CD14-positive monocyte (primary cell): ENCODE results near the gene OR7D4. TPM values are rescaled to one million over a fixed set of nuclear protein-coding genes. Genes with fewer than 3 reads are reported as not detected.

ENCODE experiments used
- DNase-seq, 3 donors: peaks; one replicate each; pipeline ENCODE4 v3.0.0-alpha.2; 2011 to 2022
- H2AFZ ChIP-seq: 2 replicates; pipeline ENCODE4 v1.6.0; 2012; ENCODE audit warnings: mild to moderate bottlenecking, low read depth, low read length, inconsistent platforms; ENCODE audit not compliant: insufficient read depth, poor library complexity, severe bottlenecking
- H3K27ac ChIP-seq, 2 donors: 1 replicate in 1 of 2; 2 replicates in 1 of 2; pipeline ENCODE4 v1.5.1; 2012 to 2013; ENCODE audit warnings: low read length in 2 of 2, control low read depth in 1 of 2, inconsistent platforms in 1 of 2, low read depth in 1 of 2, mild to moderate bottlenecking in 1 of 2
- H3K27me3 ChIP-seq, 2 donors: one replicate each; pipeline versions ENCODE4 v1.6.0 to v1.6.1; 2011 to 2013; ENCODE audit warnings: low read length in 2 of 2; ENCODE audit not compliant: control insufficient read depth in 2 of 2, insufficient read depth in 2 of 2
- H3K36me3 ChIP-seq, 2 donors: replicated peaks in 1 of 2; 1 replicate in 1 of 2; 2 replicates in 1 of 2; pipeline versions ENCODE4 v1.5.1 to v1.6.1; 2012 to 2013; ENCODE audit warnings: low read length in 2 of 2, control low read depth in 1 of 2, inconsistent platforms in 1 of 2, mild to moderate bottlenecking in 1 of 2; ENCODE audit not compliant: insufficient read depth in 2 of 2, control insufficient read depth in 1 of 2
- H3K4me1 ChIP-seq, 2 donors: 1 replicate in 1 of 2; 2 replicates in 1 of 2; pipeline versions ENCODE4 v1.5.1 to v1.6.1; 2012 to 2013; ENCODE audit warnings: low read length in 2 of 2, control low read depth in 1 of 2, inconsistent platforms in 1 of 2, mild to moderate bottlenecking in 1 of 2, moderate library complexity in 1 of 2; ENCODE audit not compliant: insufficient read depth in 2 of 2, control insufficient read depth in 1 of 2
- H3K4me2 ChIP-seq: replicated peaks from 2 replicates; pipeline ENCODE3; 2012; ENCODE audit warnings: low read length, moderate library complexity, mild to moderate bottlenecking; ENCODE audit not compliant: poor library complexity, severe bottlenecking; ENCODE audit errors: extremely low read depth
- H3K4me3 ChIP-seq, 3 experiments: fragments of 200-600 bp in 1 of 3; sonication (generic) in 1 of 3; replicated peaks in 1 of 3; 1 replicate in 2 of 3; 2 replicates in 1 of 3; pipeline ENCODE4 v1.5.1; 2011 to 2013; ENCODE audit warnings: low read length in 3 of 3, mild to moderate bottlenecking in 3 of 3, control low read depth in 2 of 3, low read depth in 2 of 3, inconsistent platforms in 1 of 3, moderate library complexity in 1 of 3
- H3K79me2 ChIP-seq: 2 replicates; pipeline ENCODE4 v1.6.0; 2012; ENCODE audit warnings: mild to moderate bottlenecking, control low read depth, inconsistent platforms, low read length, moderate library complexity; ENCODE audit not compliant: insufficient read depth
- H3K9ac ChIP-seq: 2 replicates; pipeline ENCODE4 v1.6.0; 2017; ENCODE audit warnings: low read length, mild to moderate bottlenecking; ENCODE audit not compliant: insufficient read depth, poor library complexity, severe bottlenecking
- H3K9me3 ChIP-seq, 2 donors: replicated peaks in 1 of 2; 1 replicate in 1 of 2; 2 replicates in 1 of 2; pipeline versions ENCODE4 v1.5.1 to v1.6.1; 2012 to 2013; ENCODE audit warnings: low read length in 2 of 2, control low read depth in 1 of 2; ENCODE audit not compliant: control insufficient read depth in 1 of 2, insufficient read depth in 1 of 2
- H4K20me1 ChIP-seq: 2 replicates; pipeline ENCODE4 v1.6.0; 2012; ENCODE audit warnings: mild to moderate bottlenecking, low read length, control low read depth, moderate library complexity; ENCODE audit not compliant: insufficient read depth
- H3K27ac Mint-ChIP-seq, 7 donors: one replicate each; pipeline ENCODE4 v1.8.0; 2020; ENCODE audit warnings: mild to moderate bottlenecking in 7 of 7, mixed read lengths in 7 of 7, moderate library complexity in 6 of 7, inconsistent platforms in 2 of 7
- H3K27me3 Mint-ChIP-seq, 3 donors: one replicate each; pipeline ENCODE4 v1.8.0; 2021 to 2022; ENCODE audit warnings: low read depth in 3 of 3, mild to moderate bottlenecking in 3 of 3, mixed read lengths in 3 of 3, moderate library complexity in 3 of 3, inconsistent platforms in 1 of 3
- H3K36me3 Mint-ChIP-seq, 2 donors: one replicate each; pipeline ENCODE4 v1.8.0; 2020; ENCODE audit warnings: mixed read lengths in 2 of 2, inconsistent platforms in 1 of 2, mild to moderate bottlenecking in 1 of 2
- H3K4me1 Mint-ChIP-seq: one replicate; pipeline ENCODE4 v1.8.0; 2020; ENCODE audit warnings: mild to moderate bottlenecking, mixed read lengths
- H3K4me3 Mint-ChIP-seq, 2 donors: one replicate each; pipeline ENCODE4 v1.8.0; 2020; ENCODE audit warnings: mild to moderate bottlenecking in 2 of 2, mixed read lengths in 2 of 2, moderate library complexity in 1 of 2
- H3K9me3 Mint-ChIP-seq, 7 donors: one replicate each; pipeline ENCODE4 v1.8.0; 2020 to 2022; ENCODE audit warnings: mixed read lengths in 7 of 7, mild to moderate bottlenecking in 6 of 7, moderate library complexity in 6 of 7, inconsistent platforms in 2 of 7
- WGBS: methylation state at CpG from one replicate; pipeline ENCODE4 v1.1.5; 2013; ENCODE audit warnings: missing lambda C conversion rate; ENCODE audit not compliant: insufficient coverage; 5-methylcytosine and 5-hydroxymethylcytosine counted together
- intact Hi-C, 2 donors: fragments of 100-400 bp; cut with micrococcal nuclease; formaldehyde crosslinking; loops; one replicate each; pipeline versions ENCODE4 v1.15.0 to v1.15.1; 2023
- polyA plus RNA-seq, 3 donors: library from polyadenylated mRNA; depleted of rRNA in 1 of 3; unstranded in 2 of 3; stranded (reverse) in 1 of 3; fragments of 300-500 nt in 2 of 3; fragments of >200 nt in 1 of 3; fragmentation: Illumina TruSeq in 2 of 3; gene quantifications; 1 replicate in 2 of 3; 2 replicates in 1 of 3; pipeline ENCODE4 v1.2.3, GENCODE V29; 2012 to 2021
- TF ChIP-seq, protein P1 (sequence below): fragments of 200-600 bp; IDR thresholded peaks from one replicate; pipeline ENCODE4 v1.8.0; 2022; ENCODE audit warnings: antibody characterized with exemption, mild to moderate bottlenecking

OR7D4 gene
- polyA plus RNA-seq, 3 donors = not detected

DNA sequence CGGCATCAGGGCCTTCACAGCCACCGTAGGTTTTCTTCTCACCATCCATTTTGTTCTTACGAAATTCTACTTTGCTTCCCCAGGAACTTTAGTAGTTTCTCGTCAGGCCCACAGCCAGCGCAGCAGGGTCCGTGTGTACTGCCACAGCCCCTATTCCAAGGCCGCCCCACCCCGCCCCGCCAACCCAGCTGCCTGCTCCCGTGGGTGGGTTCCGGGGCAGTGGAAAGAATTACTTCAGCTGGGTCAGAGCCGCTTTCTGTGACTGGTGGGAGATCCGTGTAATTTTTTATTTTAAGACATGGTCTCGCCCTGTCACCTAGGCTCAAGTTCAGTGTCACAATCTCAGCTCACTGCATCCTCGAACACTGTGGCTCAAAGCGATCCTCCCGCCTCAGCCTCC is 36.4 kb downstream of the OR7D4 start:
- H3K4me3 Mint-ChIP-seq = no peak overlapping the region
- no peaks in the 10 kb centered on the region for H4K20me1 ChIP-seq
- peaks cover 2 to 8% (median 2%) of the 10 kb centered on the region in 3 donors for H3K27me3 Mint-ChIP-seq

DNA sequence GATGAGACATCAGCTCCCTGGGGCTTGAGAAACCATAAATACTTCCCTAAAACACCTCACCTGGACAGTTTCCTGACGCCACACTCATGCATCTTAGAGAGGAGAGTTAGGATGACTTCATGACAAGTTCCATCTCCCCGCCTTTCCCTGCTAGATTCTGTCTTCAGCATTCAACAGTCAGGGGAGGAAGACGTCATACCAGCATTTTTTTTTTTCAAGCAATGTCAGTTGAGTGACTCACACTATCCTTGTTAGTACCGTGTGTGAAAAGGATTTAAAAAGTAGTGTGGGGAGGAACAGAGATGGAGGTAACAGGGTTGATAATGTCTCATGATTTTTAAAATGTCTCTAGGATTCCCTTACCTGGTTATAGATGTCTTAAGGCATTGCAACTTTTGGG is 40.5 kb downstream of the OR7D4 start, which contains the start of gene OR7D2:
Gene OR7D2 (plus strand): TSS at position 79 of the 400 bp plus-strand sequence. CDS start 6,803 bp downstream, outside the sequence.
- H3K9me3 ChIP-seq = peaks cover 0 to 10% of the 10 kb centered on the region in 2 donors
- no peak within 1 kb of the TSS for H2AFZ ChIP-seq
- no peak within 1 kb of the TSS for H3K27ac ChIP-seq
- H3K4me1 ChIP-seq = no peaks in the 10 kb centered on the region
- TF ChIP-seq, protein P1, sequence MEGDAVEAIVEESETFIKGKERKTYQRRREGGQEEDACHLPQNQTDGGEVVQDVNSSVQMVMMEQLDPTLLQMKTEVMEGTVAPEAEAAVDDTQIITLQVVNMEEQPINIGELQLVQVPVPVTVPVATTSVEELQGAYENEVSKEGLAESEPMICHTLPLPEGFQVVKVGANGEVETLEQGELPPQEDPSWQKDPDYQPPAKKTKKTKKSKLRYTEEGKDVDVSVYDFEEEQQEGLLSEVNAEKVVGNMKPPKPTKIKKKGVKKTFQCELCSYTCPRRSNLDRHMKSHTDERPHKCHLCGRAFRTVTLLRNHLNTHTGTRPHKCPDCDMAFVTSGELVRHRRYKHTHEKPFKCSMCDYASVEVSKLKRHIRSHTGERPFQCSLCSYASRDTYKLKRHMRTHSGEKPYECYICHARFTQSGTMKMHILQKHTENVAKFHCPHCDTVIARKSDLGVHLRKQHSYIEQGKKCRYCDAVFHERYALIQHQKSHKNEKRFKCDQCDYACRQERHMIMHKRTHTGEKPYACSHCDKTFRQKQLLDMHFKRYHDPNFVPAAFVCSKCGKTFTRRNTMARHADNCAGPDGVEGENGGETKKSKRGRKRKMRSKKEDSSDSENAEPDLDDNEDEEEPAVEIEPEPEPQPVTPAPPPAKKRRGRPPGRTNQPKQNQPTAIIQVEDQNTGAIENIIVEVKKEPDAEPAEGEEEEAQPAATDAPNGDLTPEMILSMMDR = no peak
- Mint-ChIP-seq H3K36me3 (no peaks in the 10 kb centered on the region), H3K27ac (peak within 1 kb of the TSS in 1 of 7 donors; percentile 27), H3K4me1 (no peaks in the 10 kb centered on the region), H3K27me3 (peaks cover 0 to 8% (median 2%) of the 10 kb centered on the region in 3 donors), H3K4me3 (no peak within 1 kb of the TSS), H3K9me3 (peaks cover 2 to 29% (median 7%) of the 10 kb centered on the region in 7 donors)
- no peak within 1 kb of the TSS for H3K4me3 ChIP-seq
- no peaks in the 10 kb centered on the region for H4K20me1 ChIP-seq
- H3K79me2 ChIP-seq = no peaks in the 10 kb centered on the region
- DNase-seq = no peak
- H3K9ac ChIP-seq = no peak within 1 kb of the TSS
- H3K27me3 ChIP-seq = no peaks in the 10 kb centered on the region
- 100% methylated on average over 1 of the region's 4 CpGs for WGBS
- H3K4me2 ChIP-seq = no peak within 1 kb of the TSS
- intact Hi-C loops = no loop called here
- H3K36me3 ChIP-seq = no peaks in the 10 kb centered on the region

More for the DNA sequence above, 36.4 kb downstream of the OR7D4 start:
- H2AFZ ChIP-seq = no peak overlapping the region
- no peaks in the 10 kb centered on the region for H3K36me3 Mint-ChIP-seq
- H3K36me3 ChIP-seq = no peaks in the 10 kb centered on the region
- H3K27me3 ChIP-seq = no peaks in the 10 kb centered on the region
- TF ChIP-seq, protein P1 = no peak
- H3K9ac ChIP-seq = no peak overlapping the region
- intact Hi-C loops = no loop called here
- H3K9me3 ChIP-seq = peaks cover 0 to 14% of the 10 kb centered on the region in 2 donors
- no peak overlapping the region for H3K4me3 ChIP-seq
- WGBS = 93% methylated on average over 16 of the region's 17 CpGs
- H3K27ac Mint-ChIP-seq = no peak overlapping the region
- H3K4me1 Mint-ChIP-seq = no peaks in the 10 kb centered on the region
- DNase-seq = no peak
- H3K4me1 ChIP-seq = no peaks in the 10 kb centered on the region
- no peak overlapping the region for H3K27ac ChIP-seq
- H3K9me3 Mint-ChIP-seq = peaks cover 2 to 31% (median 14%) of the 10 kb centered on the region in 7 donors
- no peaks in the 10 kb centered on the region for H3K79me2 ChIP-seq
- no peak overlapping the region for H3K4me2 ChIP-seq
